ENCODE results near the gene TBC1D1. TPM values are rescaled to one million over a fixed set of nuclear protein-coding genes. Genes with fewer than 3 reads are reported as not detected.
A peak's percentile ranks its signal among the peaks of the same experiment; 100 is the strongest.
"Not testable (repeated sequence)": the region's sequence is repeated elsewhere in the genome, so short reads cannot be mapped to it uniquely, and the experiment has no call there.

Gene TBC1D1
- polyA plus RNA-seq, 3 donors from 2014 or later, result 15.2 to 33.3 (median 18.0) TPM

- Mint-ChIP-seq H3K9me3 (no peaks in the 10 kb centered on the region), H3K27me3 (ENCODE audit: low read depth in 3 of 3) (peaks cover 0 to 2% (median 1%) of the 10 kb centered on the region in 3 donors), H3K4me3 (no peak overlapping the region), H3K27ac (peak overlapping the region in 1 of 6 donors; percentile 12), H3K36me3 (peaks cover 21 to 28% (median 28%) of the 10 kb centered on the region in 3 donors), H3K4me1 (peaks cover 3 to 4% of the 10 kb centered on the region in 2 donors)
- no peak for DNase-seq
Measured at GRCh38 chr4:38016698-38017097, 125.8 kb downstream of the TBC1D1 start.

GRCh38 chr4:38017609-38018008 is 126.7 kb downstream of the TBC1D1 start:
- Mint-ChIP-seq H3K27ac (no peak overlapping the region), H3K4me3 (no peak overlapping the region), H3K4me1 (peaks cover 0 to 6% of the 10 kb centered on the region in 2 donors), H3K9me3 (no peaks in the 10 kb centered on the region), H3K36me3 (peaks cover 30 to 37% (median 30%) of the 10 kb centered on the region in 3 donors), H3K27me3 (ENCODE audit: low read depth in 3 of 3) (peaks cover 0 to 2% (median 1%) of the 10 kb centered on the region in 3 donors)
- no peak for DNase-seq

GRCh38 chr4:38020386-38020785 is 129.5 kb downstream of the TBC1D1 start:
- Mint-ChIP-seq H3K4me1 (peaks cover 23 to 25% of the 10 kb centered on the region in 2 donors), H3K9me3 (no peaks in the 10 kb centered on the region), H3K4me3 (no peak overlapping the region), H3K27me3 (ENCODE audit: low read depth in 3 of 3) (peaks cover 0 to 2% (median 1%) of the 10 kb centered on the region in 3 donors), H3K36me3 (peaks cover 31 to 41% (median 35%) of the 10 kb centered on the region in 3 donors), H3K27ac (no peak overlapping the region)
- no peak for DNase-seq

- not testable (repeated sequence) for DNase-seq; H3K4me3 Mint-ChIP-seq; H3K9me3 Mint-ChIP-seq; H3K27ac Mint-ChIP-seq; H3K27me3 Mint-ChIP-seq (ENCODE audit: low read depth in 3 of 3)
- peaks cover 28 to 30% of the 10 kb centered on the region in 2 donors for H3K4me1 Mint-ChIP-seq
- peaks cover 31 to 38% (median 35%) of the 10 kb centered on the region in 3 donors for H3K36me3 Mint-ChIP-seq
Measured at GRCh38 chr4:38020961-38021360, 130.1 kb downstream of the TBC1D1 start.

GRCh38 chr4:38021751-38022150 is 130.9 kb downstream of the TBC1D1 start:
- Mint-ChIP-seq H3K27me3 (ENCODE audit: low read depth in 3 of 3) (peaks cover 0 to 2% (median 0%) of the 10 kb centered on the region in 3 donors), H3K9me3 (no peaks in the 10 kb centered on the region), H3K4me1 (peaks cover 33 to 35% of the 10 kb centered on the region in 2 donors), H3K36me3 (peaks cover 26 to 33% (median 30%) of the 10 kb centered on the region in 3 donors), H3K4me3 (peak overlapping the region in 2 of 5 donors; percentile 7 to 18), H3K27ac (peak overlapping the region in 3 of 6 donors; percentile 4 to 70 (median 48))
- DNase-seq, result no peak

- peak overlapping the region; percentile 80 to 92 (median 85) for H3K27ac Mint-ChIP-seq
Measured at GRCh38 chr4:38023347-38024205, 132.7 kb downstream of the TBC1D1 start.

GRCh38 chr4:38024206-38024509 is 133.3 kb downstream of the TBC1D1 start:
- Mint-ChIP-seq H3K27me3 (ENCODE audit: low read depth in 3 of 3) (peaks cover 0 to 2% (median 0%) of the 10 kb centered on the region in 3 donors), H3K4me1 (peaks cover 33 to 35% of the 10 kb centered on the region in 2 donors), H3K27ac (peak overlapping the region; percentile 45 to 92 (median 85)), H3K4me3 (peak overlapping the region; percentile 80 to 87 (median 82)), H3K36me3 (peaks cover 28 to 44% (median 36%) of the 10 kb centered on the region in 3 donors), H3K9me3 (no peaks in the 10 kb centered on the region)
- no peak for DNase-seq

More at GRCh38 chr4:38023347-38024205, 132.7 kb downstream of the TBC1D1 start:
- Mint-ChIP-seq H3K4me3 (peak overlapping the region; percentile 80 to 87 (median 82)), H3K9me3 (no peaks in the 10 kb centered on the region), H3K4me1 (peaks cover 33 to 35% of the 10 kb centered on the region in 2 donors), H3K36me3 (peaks cover 24 to 38% (median 32%) of the 10 kb centered on the region in 3 donors), H3K27me3 (ENCODE audit: low read depth in 3 of 3) (peaks cover 0 to 2% (median 0%) of the 10 kb centered on the region in 3 donors)
- DNase-seq, result peak; percentile 15 to 41 (median 41)

DNA sequence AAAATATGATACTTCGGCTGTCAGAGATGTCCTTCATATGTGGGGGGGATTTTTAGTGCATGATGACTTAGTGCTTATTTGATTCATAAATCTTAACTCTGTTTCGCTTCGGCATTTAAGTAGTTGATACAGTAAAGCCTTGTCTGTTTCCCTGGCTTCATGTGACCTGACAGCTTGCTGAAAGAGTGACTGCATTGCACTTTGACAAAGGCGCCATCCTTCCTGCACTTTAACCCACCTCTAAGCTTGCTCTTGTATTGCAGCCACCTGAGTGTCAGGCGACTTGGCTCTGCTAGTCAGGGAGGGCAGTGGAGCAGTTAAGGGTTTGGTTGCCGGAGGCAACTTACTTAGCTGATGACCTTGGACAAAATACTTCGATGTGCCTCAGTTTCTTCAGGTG is 134.8 kb downstream of the TBC1D1 start:
- peaks cover 33 to 35% of the 10 kb centered on the region in 2 donors for H3K4me1 Mint-ChIP-seq
- DNase-seq, result no peak
- H3K36me3 Mint-ChIP-seq, result peaks cover 34 to 54% (median 46%) of the 10 kb centered on the region in 3 donors
- peak overlapping the region in 1 of 6 donors; percentile 64 for H3K27ac Mint-ChIP-seq
- no peaks in the 10 kb centered on the region for H3K9me3 Mint-ChIP-seq
- H3K27me3 Mint-ChIP-seq (ENCODE audit: low read depth in 3 of 3), result peaks cover 0 to 2% (median 0%) of the 10 kb centered on the region in 3 donors
- no peak overlapping the region for H3K4me3 Mint-ChIP-seq

DNA sequence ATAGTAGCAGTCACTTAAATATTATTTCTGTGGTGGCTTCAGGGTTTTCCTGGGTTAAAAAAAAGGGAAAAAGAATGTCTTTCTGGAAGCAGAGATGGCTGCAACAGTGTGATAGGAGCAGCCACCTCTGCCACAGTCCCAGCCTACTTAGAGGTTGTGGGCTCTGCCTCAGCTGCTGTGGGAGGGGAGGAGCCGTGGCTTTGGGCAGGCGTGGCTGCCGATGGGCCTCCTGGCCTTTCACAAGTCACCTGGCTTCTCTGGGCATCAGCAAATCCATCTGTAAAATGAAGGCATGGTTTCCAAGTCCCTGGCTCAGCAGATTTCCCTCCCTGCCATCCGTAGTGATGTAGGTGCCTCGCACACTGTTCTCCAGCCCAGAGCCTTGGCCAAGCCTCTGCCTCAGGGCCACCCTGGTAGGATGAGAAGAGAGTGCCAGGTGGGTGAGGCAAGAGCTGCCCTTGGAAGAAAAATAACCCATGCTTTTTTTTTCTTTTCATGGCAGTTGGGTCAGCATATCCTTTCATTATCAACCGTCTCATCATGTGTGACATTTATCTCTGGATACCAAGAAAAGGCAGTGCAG is 135.4 kb downstream of the TBC1D1 start:
- Mint-ChIP-seq H3K9me3 (no peaks in the 10 kb centered on the region), H3K4me1 (peaks cover 33 to 35% of the 10 kb centered on the region in 2 donors), H3K4me3 (no peak overlapping the region), H3K27me3 (ENCODE audit: low read depth in 3 of 3) (peaks cover 0 to 2% (median 0%) of the 10 kb centered on the region in 3 donors), H3K36me3 (peaks cover 29 to 48% (median 40%) of the 10 kb centered on the region in 3 donors), H3K27ac (no peak overlapping the region)
- no peak for DNase-seq

DNA sequence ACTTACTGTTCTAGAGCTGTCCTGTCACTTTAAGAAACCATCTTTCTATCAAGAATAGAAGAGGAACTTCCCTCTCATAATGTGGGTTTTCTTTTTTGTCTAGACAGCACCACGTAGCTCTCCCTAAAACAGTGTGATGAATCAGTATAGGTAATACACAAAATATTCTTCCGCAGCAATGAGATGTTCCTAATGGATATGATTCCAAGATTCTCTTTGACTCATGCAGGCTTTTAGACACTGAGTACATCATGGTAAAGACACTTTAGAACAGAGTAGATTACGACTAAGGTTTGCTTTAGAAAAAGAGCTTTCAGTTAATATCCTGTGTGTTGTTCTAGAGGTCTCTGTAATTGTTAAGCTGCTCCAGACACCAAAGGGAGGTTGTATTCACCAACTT is 139.1 kb downstream of the TBC1D1 start:
- H3K36me3 Mint-ChIP-seq, result peaks cover 17 to 29% (median 21%) of the 10 kb centered on the region in 3 donors

DNA sequence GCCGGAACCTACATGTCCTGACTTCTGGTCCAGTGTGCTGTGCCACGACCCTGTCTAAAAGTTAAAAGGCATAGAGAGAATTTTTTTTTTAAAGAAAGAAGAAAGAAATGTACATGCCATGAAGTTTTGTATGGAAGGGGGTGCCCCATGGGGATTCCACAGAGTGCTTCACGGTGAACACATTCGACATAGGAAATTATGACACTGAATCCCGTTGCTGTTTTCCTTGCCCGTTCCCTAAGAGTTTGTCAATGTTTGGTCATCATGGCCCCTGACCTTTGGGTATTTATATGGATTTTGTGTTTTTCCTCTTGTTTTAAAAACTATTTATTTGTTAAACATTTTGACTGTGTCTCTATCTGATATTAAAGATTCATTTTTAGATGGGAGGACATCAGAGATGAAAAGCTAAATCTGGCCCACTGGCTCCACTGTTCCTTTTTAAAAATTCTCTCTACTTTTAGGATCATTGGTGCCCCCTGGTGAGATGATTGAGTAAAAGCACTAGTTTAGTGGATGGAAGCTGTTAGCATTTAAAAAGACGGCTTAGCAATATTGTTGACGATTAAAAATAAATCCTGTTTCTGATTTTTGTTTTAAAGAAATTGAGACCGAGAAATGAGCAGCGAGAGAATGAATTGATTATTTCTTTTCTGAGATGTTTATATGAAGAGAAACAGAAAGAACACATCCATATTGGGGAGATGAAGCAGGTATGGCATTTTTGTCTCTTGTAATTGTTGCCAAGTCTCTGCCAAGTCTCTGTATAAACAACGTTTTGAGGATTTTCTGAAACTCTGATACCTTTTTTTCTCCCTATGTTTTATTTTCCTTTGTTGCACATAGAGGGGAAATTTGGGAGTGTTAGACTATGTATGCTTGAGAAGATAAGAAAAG is 144.3 kb downstream of the TBC1D1 start:
- Mint-ChIP-seq H3K36me3 (peaks cover 13 to 20% (median 16%) of the 10 kb centered on the region in 3 donors), H3K9me3 (no peaks in the 10 kb centered on the region), H3K27ac (no peak overlapping the region), H3K4me1 (no peaks in the 10 kb centered on the region), H3K27me3 (ENCODE audit: low read depth in 3 of 3) (peaks cover 0 to 1% (median 0%) of the 10 kb centered on the region in 3 donors), H3K4me3 (no peak overlapping the region)
- DNase-seq, result peak; percentile 48 to 63 (median 55)

More for the DNA sequence above, 139.1 kb downstream of the TBC1D1 start:
- peaks cover 0 to 1% (median 0%) of the 10 kb centered on the region in 3 donors for H3K27me3 Mint-ChIP-seq (ENCODE audit: low read depth in 3 of 3)
- no peak overlapping the region for H3K4me3 Mint-ChIP-seq
- DNase-seq, result no peak
- no peaks in the 10 kb centered on the region for H3K9me3 Mint-ChIP-seq
- peak overlapping the region in 1 of 6 donors; percentile 10 for H3K27ac Mint-ChIP-seq
- peaks cover 10 to 15% of the 10 kb centered on the region in 2 donors for H3K4me1 Mint-ChIP-seq

DNA sequence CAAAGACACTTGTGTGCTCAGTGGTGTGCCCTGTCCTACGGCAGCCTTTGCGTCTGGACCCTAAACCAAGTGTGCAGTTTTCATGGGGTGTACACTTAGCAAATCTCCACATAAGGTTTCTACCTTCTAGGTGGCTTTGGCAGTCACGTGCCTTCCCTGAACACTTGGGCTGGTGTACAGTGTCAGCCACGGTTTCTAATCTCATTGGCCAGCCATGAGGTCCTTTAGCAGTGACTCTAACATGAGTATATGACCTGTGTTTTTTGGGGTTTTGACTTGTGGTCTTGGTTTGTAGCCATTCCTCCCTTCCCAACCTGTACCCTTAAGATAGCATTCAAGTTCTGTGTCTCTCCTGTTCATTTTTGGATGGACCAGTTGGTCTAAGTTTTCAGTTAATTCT is 145.7 kb downstream of the TBC1D1 start:
- H3K4me1 Mint-ChIP-seq, result no peaks in the 10 kb centered on the region
- H3K27ac Mint-ChIP-seq, result no peak overlapping the region
- no peak overlapping the region for H3K4me3 Mint-ChIP-seq
- no peak for DNase-seq
- H3K36me3 Mint-ChIP-seq, result peaks cover 12 to 22% (median 20%) of the 10 kb centered on the region in 3 donors
- H3K27me3 Mint-ChIP-seq (ENCODE audit: low read depth in 3 of 3), result peaks cover 0 to 1% (median 0%) of the 10 kb centered on the region in 3 donors
- H3K9me3 Mint-ChIP-seq, result no peaks in the 10 kb centered on the region

DNA sequence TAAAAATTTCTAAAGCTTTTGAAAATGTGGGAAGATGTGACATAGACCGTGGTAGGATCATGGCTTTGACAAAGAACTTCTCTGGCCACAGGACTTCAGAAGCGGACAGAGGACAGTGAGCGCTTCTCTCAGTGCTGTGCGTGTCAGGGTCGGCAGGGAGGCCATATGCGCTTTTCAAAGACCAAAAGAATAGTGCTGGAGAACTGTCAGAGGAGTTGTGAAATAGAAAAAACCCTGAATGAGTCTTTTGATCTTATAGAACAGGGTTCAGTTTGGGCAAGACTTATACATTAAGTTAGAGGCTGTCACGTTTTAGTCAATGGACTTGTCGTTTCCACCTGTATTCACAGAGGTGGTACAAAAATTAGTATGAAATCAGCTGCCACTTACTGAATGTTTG is 146.7 kb downstream of the TBC1D1 start:
- Mint-ChIP-seq H3K4me1 (no peaks in the 10 kb centered on the region), H3K27ac (no peak overlapping the region), H3K9me3 (no peaks in the 10 kb centered on the region), H3K4me3 (no peak overlapping the region), H3K36me3 (peaks cover 14 to 25% (median 22%) of the 10 kb centered on the region in 3 donors), H3K27me3 (ENCODE audit: low read depth in 3 of 3) (peaks cover 0 to 2% (median 0%) of the 10 kb centered on the region in 3 donors)
- no peak for DNase-seq
